GM12874 (cell line): ENCODE measurements around the gene UFL1.

Experiments used
- CTCF ChIP-seq: IDR thresholded peaks from 2 replicates; pipeline ENCODE4 v1.5.1; 2011; ENCODE audit warnings: low read depth, mild to moderate bottlenecking, control low read depth, low read length, moderate library complexity; ENCODE audit not compliant: insufficient read depth

The UFL1 gene

GRCh38 chr6:96575359-96575758, 53.8 kb downstream of the UFL1 start:
- no peak for TF ChIP-seq CTCF

- no peak for TF ChIP-seq CTCF
Measured at GRCh38 chr6:96576221-96576620, 54.6 kb downstream of the UFL1 start.

GRCh38 chr6:96582021-96582420, 60.4 kb downstream of the UFL1 start:
- TF ChIP-seq CTCF = no peak

- no peak for TF ChIP-seq CTCF
Measured at GRCh38 chr6:96582436-96582835, 60.8 kb downstream of the UFL1 start.

- no peak for TF ChIP-seq CTCF
Measured at GRCh38 chr6:96604420-96604819, 82.8 kb downstream of the UFL1 start.
